AG10803 (cell line): ENCODE measurements around the gene DGKG.

Experiments
- DNase-seq: peaks from one replicate; pipeline ENCODE4 v3.0.0; 2010; ENCODE audit warnings: low read depth
- H3K4me3 ChIP-seq: 2 replicates; pipeline ENCODE4 v1.5.1; 2011; ENCODE audit warnings: mild to moderate bottlenecking, low read length, control low read depth
- CTCF ChIP-seq: conservative IDR thresholded peaks from 2 replicates; pipeline ENCODE4 v1.5.1; 2011; ENCODE audit warnings: mild to moderate bottlenecking, low read length, control low read depth, inconsistent platforms

DGKG gene

GRCh38 chr3:186236357-186237020, 125.5 kb downstream of the DGKG start:
- H3K4me3 ChIP-seq, result no peak overlapping the region
- DNase-seq, result no peak
- no peak for TF ChIP-seq CTCF

- H3K4me3 ChIP-seq, result no peak overlapping the region
- no peak for TF ChIP-seq CTCF
- DNase-seq, result no peak
These were observed 126.5 kb downstream of the DGKG start for GRCh38 chr3:186235554-186235953.

GRCh38 chr3:186234152-186234551, 127.9 kb downstream of the DGKG start:
- H3K4me3 ChIP-seq, result no peak overlapping the region
- DNase-seq, result no peak
- no peak for TF ChIP-seq CTCF

- no peak for TF ChIP-seq CTCF
- H3K4me3 ChIP-seq, result no peak overlapping the region
- no peak for DNase-seq
These were observed 135.6 kb downstream of the DGKG start for GRCh38 chr3:186226482-186226881.

GRCh38 chr3:186225603-186226002, 136.4 kb downstream of the DGKG start:
- no peak for DNase-seq
- H3K4me3 ChIP-seq, result no peak overlapping the region
- TF ChIP-seq CTCF, result no peak

GRCh38 chr3:186224041-186224610, 137.9 kb downstream of the DGKG start:
- TF ChIP-seq CTCF, result no peak
- DNase-seq, result no peak
- H3K4me3 ChIP-seq, result no peak overlapping the region

- TF ChIP-seq CTCF, result no peak
- DNase-seq, result no peak
- H3K4me3 ChIP-seq, result no peak overlapping the region
These were observed 138.6 kb downstream of the DGKG start for GRCh38 chr3:186223476-186223875.
